Measurements from ENCODE around the gene NKX6-2.
"Not testable (repeated sequence)": the region's sequence is repeated elsewhere in the genome, so short reads cannot be mapped to it uniquely, and the experiment has no call there.

Gene NKX6-2

DNA sequence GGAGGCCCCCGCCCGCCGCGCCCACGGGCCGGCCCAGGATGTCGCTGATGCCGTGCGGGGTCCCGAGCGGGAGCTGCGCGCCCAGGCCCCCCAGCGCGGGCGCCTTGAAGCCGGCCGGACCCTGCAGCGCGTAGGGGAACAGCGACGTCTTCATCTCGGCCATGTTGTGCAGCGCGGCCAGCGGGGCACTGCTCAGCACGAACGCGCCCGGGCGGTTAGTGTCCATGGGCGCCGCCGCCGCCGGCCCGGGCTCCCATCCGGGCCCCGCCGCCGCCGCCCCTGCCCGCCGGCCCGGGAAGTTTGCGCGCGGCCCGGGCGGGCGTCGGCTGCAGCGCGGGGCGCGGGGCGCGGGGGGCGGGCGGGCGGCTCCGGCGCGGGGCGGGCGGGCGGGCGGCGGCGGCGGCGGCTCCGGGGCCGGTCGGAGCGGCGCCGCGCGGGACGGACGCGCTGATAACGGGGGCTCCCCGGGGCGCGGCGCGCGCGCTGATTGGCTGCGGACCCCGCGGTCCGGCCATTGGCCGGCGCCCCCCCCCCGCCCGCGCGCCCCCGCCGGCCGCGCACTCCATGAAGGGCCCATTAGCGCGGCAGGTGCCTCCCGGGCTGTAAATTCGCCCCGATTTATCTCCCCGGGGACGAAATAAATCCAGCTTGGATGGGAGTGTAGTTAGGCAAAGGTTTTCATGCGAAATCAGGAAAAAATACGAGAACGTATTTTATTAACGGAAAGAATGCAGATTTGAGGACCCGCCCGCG, at the start of gene NKX6-2:
TSS of gene NKX6-2 (minus strand) at position 425 of the 753 bp plus-strand sequence. CDS start at position 226, 199 bp downstream.
- FAIRE-seq, result no peak

DNA sequence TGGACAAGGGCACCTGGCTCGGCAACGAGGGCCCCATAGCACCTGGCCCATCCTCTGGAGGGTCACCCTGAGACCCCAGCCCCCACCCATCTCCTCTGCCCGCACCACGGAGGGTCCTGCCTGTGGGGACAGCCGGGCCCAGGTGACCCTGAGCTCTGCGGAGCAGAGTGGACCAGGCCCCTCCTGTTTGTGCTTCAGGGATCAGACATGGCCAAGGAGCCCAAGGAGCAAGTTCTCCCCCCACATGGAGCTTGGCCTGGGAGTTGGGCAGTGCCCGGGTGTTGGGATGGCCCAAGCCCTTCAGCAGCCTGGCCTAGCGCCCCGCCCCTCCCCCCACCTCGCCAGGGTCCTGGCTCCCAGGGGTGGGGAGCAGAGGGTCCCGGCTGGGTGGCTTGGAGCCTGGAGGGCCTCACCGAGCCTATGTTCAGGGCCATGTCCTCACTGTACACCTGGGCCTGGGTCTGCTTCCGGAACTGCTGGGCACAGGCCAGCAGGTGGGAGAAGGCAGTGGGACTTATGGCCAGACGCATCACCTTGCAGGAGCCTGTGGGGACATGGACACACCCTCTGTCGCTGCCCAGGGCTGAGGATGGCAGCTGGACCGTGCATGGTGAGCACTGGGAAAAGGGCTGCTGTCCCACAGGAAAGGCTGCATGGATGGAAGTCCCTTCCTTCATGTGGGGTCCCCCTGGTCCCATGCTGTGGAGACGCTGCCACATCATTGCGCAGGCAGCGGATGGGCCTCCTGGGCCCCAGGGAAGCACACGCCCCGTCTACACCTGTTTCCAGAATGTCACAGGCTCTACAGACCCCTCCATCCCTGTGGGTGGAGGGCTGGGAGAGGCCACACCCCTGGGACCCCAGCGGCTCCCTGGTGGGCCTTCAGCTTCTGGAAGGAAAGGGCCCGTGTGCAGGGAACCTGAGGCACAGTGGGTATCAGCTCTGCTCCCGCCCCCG, 49.2 kb upstream of the NKX6-2 start:
- no peak for FAIRE-seq

DNA sequence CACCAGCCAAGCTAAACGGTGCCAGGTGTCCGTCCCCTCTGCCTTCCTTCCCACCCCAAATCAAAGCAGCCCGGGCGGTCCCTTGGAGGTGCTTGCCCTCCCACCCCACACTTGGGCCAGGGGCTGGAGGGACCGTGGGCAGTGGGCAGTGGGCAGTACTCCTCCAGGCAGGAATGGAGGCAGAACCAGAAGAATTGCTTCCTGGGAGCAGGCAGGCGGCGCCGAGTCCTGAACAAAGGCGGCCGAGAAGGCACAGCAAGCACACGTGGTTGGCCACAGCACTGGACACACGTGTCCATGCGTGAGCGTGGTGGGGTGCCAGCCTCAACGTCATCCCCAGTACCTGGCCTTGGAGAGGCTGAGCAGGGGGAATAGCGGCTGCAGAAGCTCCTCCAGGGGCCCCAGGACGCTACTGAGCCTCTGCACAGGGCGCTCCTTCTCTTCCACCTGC, 48.4 kb upstream of the NKX6-2 start:
- no peak for FAIRE-seq

DNA sequence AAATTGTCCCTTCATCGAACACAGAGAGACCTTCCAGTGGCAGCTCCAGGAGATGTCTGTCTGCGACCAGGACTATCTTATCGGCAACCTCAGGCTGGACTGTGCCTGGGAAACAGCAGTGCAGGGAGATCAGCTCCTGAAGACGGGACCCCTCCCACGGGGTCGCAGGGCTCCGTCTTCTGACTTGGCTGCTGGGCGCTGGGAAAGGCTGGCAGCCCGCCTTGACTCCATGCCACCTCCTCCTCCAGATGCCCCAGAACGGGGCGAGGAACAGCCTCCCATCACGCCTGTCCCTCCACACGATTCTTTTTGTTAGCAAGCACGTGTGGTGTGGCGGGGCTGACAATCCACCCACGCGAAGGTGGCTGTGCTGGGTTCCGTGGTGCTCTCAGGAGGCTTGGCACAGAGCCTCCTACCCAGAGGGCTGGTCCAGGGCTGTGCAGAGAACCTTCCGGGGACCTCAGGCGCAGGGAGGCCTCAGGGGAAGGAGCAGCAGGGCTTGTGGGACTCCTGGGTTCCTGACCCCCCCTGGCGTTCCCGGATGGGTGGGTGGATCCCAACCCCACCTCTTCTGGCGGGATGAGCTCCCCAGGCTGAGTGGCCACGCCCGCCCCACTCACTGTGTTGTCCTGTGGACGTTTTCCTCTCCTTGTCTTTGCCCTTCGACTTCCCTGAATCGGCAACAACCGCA, 47.6 kb upstream of the NKX6-2 start:
- FAIRE-seq, result no peak

DNA sequence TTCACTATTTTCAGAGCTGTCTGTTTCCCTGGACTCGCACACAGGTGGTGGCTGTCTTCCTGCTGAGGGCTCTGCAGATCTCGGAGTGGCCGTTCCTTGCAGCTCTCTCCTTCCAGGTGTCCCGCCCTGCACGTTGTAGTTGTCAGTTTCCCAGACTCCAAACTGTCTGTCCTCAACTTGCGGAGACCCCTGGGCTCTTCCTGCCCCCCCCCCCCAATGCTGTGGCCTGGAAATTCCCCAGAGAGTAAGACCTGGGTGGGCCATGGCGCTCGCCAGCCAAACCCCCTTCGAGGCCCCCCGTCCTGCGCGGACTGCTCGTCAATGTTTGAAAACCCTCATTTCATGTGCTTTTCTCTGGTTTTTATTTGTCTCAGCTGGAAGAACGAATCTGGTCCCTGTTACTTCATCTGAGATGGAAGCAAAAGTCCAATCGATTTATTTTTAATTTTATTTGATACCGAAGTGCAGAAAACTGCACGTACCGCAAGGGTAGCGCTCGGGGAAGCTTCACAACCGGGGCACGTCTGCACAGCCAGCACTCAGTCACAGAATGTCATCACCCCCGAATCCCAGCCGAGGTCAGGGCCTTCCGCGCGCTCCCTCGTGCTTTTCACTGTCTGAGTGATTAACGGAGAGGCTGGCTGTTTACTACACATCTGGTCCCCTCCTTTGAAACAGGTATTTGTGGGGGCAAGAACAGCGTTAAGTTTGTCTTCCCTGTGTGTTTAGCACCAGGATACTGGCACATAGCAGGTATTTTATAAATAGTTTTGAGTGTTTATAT, 46.4 kb upstream of the NKX6-2 start:
- FAIRE-seq, result no peak

DNA sequence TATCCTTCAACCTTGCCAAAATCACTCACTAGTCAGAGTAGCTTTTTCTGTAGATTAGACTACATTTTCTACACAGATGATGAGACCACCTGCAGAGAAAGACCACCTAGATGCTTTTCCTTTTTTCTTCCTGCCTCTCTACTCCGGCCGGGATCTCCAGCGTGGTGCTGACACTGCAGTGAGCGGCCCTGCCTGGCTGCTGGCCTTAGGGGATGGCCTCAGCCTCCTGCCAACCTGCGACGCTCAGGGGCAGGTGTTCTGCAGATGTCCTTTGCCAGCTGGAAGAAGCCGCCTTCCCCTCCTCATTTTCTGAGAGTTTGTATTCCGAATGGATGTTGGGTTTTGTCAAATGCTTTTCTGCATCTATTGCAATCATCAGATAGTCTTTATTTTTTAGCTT, 43.5 kb upstream of the NKX6-2 start:
- FAIRE-seq, result no peak

DNA sequence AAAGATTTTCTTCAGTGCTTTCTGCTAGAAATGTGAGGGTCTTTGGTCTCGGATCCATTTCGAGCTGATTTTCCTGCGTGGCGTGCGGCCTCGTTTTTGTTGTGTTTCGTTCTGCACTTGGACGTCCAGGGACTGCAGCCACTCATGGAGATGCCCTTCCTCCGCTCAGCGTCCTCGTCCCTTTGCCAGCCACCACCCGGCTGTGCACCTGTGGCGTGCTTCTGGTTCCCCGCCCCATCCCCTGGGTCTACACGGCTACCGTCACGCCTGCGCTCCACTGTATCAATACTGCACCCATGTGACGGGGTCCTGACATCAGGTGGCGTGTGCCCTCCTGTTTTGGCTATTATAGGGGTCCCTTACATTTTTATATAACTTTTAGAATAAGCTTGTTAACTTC, 42.7 kb upstream of the NKX6-2 start:
- FAIRE-seq, result no peak

DNA sequence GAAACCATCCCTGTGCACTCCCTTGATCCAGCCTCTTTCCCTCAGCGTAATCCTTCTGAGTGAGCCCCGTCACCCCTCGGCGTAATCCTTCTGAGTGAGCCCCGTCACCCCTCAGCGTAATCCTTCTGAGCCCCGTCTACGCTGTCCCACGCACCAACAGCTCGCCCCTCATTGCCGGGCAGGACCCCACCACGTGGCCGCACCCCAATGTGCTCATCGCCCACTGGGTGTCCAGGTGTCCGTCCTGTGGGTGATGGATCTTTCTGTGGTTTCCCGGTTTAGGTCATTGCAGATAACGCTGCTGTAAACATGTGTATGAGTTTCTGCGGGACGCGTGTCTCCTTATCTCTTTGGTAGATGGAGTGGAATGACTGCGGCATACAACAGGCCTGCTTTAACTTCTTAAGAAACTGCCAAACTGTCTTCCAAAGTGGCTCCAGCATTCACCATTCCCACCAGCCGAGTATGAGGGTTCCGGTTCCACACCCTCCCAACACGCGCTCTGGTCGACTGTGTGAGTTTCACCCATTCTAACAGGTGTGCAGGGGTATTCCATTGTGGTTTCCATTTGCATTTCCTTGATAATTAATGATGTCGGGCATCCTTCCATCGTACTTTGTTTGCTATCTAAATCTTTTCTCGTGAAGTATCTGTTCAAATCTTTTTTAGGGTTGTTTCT, 42.1 kb upstream of the NKX6-2 start:
- no peak for FAIRE-seq

DNA sequence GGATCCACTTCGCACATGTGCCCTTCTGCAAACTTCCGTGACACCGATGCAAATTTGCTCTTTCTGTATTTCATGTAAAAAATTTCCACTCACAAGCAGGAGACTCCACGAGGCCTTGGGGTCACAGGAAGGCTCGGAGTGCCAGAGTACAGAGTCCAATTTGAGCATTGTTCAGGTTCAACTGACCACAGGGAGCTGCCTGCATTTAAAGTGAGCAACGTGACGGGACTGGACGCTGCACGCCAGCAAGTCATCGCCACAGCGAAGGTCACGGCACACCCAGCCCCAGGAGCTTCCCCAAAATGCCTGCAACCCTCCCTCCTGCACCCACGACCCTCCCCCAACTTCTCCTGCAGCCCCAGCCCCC, 41.5 kb upstream of the NKX6-2 start:
- no peak for FAIRE-seq

DNA sequence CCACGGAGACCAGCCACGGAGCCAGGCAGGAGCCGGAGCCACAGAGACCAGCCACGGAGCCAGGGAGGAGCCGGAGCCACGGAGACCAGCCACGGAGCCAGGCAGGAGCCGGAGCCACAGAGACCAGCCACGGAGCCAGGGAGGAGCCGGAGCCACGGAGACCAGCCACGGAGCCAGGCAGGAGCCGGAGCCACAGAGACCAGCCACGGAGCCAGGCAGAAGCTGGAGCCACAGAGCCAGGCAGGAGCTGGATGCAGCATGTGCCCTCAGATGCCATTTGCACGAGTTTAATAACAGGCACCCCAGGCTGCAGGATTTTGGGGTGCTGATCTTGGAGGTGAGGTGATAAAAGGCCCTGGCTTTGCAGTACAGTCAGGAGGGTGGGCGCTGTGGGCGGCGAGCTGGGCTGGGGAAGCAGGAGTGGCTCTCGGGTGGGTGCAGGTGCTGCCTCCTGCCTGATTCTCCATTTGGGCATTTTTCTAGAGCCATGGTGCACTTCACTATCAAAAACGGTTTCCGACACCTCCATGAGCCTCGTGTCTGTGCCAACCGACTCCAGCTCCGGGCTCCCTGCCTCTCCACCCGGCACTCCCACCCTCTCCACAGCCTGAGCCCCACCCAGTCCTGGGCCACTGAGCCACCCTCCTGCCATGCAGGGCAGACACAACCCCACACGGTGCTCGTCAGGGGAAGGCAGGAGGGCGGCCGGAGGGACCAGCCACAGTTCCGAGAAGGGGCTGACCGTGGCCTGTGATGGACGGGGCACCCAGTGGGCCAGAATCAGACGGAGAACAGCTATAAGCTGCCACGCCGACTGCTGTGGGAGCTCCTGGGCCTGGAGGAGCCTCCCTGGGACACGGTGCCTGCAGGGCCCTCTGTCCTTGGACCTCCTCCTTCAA, 40.8 kb upstream of the NKX6-2 start:
- no peak for FAIRE-seq

DNA sequence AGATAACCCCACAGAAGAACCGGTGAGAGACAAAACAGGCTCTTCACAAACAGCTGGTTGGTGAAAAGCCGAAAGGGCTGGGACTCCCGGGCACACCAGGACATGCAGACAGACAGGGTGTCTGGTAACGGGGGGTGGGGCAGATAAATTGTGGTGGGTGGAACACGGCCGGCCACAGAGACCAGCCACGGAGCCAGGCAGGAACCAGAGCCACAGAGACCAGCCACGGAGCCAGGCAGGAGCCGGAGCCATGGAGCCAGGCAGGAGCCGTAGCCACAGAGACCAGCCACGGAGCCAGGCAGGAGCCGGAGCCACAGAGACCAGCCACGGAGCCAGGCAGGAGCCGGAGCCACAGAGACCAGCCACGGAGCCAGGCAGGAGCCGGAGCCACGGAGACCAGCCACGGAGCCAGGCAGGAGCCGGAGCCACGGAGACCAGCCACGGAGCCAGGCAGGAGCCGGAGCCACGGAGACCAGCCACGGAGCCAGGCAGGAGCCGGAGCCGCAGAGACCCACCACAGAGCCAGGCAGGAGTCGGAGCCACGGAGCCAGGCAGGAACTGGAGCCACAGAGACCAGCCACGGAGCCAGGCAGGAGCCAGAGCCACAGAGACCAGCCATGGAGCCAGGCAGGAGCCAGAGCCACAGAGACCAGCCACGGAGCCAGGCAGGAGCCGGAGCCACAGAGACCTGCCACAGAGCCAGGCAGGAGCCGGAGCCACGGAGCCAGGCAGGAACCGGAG, 40.0 kb upstream of the NKX6-2 start:
- not testable (repeated sequence) for FAIRE-seq

DNA sequence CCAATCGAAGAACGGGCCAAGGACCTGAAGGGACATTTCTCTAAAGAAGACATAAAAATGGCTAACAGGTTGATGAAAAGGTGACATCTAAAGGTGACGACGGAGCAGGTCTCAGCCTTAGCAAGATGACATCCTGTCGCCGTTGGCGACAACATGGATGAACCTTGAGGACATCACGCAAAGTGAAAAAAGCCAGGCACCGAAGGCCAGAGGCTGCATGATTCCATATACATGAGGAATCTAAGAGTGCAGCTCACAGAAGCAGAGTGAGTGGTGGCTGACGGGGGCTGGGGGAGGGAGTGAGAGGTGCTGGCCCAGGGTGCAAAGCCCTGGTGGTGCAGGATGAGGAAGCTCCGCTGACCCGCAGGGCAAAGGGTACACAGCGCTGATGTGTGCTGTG, 34.1 kb upstream of the NKX6-2 start:
- FAIRE-seq, result no peak

DNA sequence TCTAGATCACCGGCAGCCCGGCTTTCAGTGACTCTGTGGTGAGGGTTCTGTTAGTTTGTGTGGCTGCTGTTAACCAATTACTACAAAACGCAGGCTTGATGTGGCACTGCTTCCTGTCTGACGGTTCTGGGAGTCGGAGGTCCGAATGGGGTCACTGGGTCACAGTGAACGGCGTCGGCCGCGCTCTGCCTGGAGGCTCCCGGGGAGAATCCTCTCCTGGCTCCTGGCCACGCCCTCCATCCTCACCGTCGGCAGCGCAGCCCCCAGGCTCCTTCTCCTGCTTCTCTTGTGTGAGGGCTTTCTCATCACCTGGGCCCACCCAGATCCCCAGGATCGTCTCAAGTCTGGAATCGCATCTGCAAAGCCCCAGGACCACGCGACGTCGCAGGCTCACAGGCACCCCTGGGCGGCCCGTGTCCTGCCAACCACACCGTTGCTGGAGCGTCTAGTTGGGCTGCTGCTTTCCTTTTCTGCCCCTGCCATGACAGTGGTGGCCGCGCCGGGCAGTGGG, 31.8 kb upstream of the NKX6-2 start:
- FAIRE-seq, result no peak

DNA sequence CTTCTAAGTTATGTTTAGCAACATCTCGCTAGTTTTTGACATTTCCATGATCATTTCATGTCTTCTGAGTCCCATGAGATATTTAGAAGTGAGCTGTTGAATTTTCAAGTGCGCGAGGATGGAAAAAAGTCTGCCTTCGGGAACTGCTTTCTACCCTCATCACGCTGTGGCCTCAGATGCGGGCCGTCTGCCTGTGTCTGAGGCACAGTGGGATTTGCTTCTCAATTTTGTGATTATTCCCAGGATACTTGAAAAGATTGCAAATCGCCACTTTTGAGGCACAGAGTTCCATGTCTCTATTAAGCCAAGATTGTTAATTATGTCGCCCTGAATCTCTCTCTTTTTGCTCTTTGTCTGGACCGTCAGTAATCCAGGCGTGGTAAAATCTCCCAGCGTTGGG, 30.8 kb upstream of the NKX6-2 start:
- no peak for FAIRE-seq

DNA sequence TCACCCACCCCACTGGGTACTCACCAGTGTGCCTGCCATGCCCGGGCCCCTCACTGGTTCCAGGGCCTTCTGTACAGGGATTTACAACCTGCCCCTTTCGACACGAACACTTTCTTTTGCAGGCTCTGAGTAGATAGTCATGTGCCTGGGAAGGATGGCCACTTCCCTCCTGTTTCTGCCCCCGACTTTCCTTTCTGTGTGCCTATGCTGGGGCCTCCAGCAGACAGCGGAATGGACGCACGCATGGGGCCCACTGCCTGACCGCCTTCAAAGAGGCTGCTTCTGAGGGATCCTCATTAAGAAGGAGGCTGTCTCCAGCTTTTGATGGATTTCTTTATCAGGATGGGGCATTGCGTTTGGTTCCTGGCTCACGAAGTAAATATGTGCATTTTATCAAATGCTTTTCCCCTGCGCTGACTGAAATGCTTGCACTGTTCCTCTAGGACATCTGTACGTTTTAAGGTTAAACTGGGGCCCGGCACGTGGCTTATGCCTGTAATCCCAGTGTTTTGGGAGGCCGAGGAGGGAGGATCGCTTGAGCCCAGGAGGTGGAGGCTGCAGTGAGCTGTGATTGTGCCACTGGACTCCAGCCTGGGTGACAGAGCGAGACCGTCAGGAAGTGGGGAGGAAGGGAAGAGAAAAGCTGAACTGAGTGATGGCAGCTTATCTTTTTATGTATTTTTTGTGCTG, 29.4 kb upstream of the NKX6-2 start:
- FAIRE-seq, result no peak

DNA sequence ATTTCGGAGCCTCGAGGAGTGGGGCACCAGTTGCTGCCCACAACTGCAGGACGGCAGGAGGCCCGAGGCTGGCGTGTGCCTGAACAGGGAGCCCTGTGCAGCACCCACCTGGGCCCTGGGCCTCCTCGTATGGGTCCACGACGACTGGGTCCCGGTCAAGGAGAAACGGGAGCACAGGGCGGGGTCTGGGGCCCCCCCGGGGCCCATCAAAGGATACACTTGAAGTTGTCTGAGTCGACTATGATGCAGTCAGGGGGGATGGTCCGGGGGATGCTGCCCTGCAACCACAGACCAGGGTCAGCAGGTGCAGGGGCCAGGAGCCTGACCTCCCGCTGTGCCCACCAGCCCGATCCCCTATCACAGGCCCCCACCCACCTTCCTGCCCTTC, 28.5 kb upstream of the NKX6-2 start:
- no peak for FAIRE-seq

DNA sequence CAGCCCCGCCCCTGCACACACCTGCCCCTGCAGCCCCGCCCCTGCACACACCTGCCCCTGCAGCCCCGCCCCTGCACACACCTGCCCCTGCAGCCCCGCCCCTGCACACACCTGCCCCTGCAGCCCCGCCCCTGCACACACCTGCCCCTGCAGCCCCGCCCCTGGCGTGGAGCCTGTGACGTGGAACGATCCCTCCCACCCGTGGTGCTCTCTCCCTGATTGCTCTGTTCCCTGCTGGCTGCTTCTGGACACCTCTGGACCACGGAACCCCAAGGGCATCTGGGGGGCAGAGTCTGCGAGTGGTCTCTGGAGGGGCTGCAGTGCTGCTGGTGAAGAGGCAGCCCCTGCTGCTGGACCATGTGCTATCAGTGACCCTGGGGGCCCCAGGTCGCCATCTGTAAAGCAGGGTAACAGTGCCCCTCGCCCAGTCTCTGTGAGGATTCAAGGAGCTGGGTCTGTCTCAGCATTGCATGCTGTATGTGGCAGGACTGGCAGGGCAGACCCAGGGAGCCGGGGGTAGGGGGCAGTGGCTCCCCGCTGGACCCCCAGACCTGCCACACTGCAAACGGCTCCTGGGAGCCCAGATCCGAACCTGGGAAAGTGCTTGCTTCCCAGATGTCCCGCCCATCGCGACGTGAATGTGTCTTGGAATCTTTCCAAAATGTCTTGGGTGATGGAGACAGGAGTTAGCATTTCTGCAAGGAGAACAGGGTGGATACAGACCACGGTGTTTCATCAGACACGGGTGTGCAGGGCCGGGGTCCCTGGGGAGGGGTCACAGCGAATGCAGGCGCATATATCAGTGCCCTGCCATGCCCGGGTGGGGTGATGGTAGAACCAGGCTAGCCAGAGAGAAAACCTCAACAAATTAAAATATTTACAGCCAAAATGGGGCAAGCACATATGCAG, 27.9 kb upstream of the NKX6-2 start:
- no peak for FAIRE-seq

DNA sequence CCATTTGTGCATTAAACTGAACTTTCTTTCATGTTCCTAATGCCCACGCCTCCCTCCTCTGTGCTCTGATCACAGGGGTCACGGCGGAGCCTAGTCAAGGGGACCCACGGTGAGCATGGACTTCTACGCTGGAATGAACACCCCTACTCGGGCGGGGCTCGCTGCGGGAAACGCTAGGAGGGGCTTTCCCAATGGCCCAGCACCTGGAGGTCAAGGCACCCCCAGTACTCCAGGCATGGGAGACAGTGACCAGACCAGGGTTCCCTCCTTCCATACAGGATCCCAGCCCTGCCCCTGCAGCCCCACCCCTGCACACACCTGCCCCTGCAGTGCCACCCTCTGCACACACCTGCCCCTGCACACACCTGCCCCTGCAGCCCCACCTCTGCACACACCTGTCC, 27.1 kb upstream of the NKX6-2 start:
- FAIRE-seq, result no peak
